Measurements from ENCODE around the gene MYBPC3. TPM values are rescaled to one million over a fixed set of nuclear protein-coding genes. Genes with fewer than 3 reads are reported as not detected.

MYBPC3 gene
- total and polyA plus RNA-seq, 10 of the 15 experiments (the other 5 are each of a cell fraction or from before 2014, with no cell fraction given) = 0.03 to 0.08 (median 0.03) TPM; not detected in 7

DNA sequence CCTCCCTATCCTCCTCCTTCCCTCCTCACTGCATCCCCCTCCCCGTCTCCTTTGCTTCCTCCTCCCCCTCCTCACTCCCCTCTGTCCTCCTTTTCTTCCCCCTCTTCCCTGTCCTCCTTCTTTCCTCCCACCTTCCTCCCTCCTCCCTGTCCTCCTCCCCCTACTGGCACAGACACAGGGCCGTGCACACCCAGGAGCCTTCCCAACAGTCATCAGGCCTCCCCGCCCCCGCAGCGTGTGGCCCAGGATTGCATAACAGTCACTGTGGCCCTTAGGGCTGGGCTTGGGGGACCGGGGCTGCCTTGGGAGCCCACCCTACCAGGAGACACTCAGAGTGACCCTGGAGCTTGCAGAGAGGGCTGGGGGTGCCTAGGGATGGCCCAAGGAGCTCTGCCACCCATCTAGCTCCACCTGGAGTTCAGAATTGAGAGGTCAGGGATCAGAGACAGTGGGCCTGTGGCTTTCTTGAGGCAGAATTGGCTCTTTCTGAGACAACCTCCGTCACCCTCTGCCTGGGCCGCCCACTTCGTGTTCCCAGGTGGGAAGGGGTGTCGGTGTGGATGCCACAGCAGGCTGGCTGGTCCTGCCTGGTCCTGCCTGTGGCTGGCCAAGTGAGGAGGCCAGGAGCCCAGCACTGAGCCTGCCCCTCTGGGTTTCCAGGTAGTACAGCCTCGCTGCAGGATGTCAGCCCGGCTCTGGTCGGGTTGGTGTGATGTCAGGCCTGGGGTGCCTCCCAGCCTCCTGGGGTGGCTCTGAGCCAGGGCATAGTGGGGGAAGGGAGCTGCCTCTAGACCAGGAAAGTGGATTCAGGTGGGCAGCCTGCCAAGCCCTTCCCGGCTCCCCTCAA lies 24.2 kb upstream of the MYBPC3 start:
- H4K20me1 ChIP-seq (ENCODE audit: control insufficient read depth, insufficient read depth) = no peaks in the 10 kb centered on the region
- H3K4me2 ChIP-seq (ENCODE audit: control insufficient read depth, insufficient read depth) = peak overlapping the region; percentile 89
- peak overlapping the region; percentile 85 for H3K9ac ChIP-seq (ENCODE audit: control insufficient read depth, insufficient read depth, low read length)
- intact Hi-C loops (cut with micrococcal nuclease; ENCODE audit: unreplicated experiment) (loop anchor here (5.0 to 10.0 kb wide), 3 partner anchors 76 to 478 kb away; partner anchors contain the start of gene FNBP4), in situ Hi-C loops (cut with MboI) (no loop called here)
- DNase-seq (ENCODE audit: low read depth, low spot score) (no peak), ATAC-seq (peak; percentile 64), FAIRE-seq (no peak)
- ChIA-PET RAD21 (ENCODE audit: unreplicated experiment) (interaction anchor here (1.0 to 3.4 kb wide), 5 partner anchors 23 to 678 kb away, joined by 3 to 31 read pairs (median 6); partner anchors contain the start of gene SLC39A13), SMC1A (ENCODE audit: uncharacterized antibody, unreplicated experiment) (interaction anchor here (0.6 to 3.7 kb wide), 7 partner anchors 15 to 161 kb away, joined by 3 to 36 read pairs (median 5); partner anchors contain the start of genes DDB2 and SLC39A13), POLR2A (interaction anchor here (0.6 to 5.0 kb wide), 7 partner anchors 10 to 752 kb away, joined by 3 to 94 read pairs (median 4); partner anchors contain the start of gene SLC39A13), CTCF (interaction anchor here (0.6 to 4.1 kb wide), 9 partner anchors 15 to 819 kb away, joined by 3 to 20 read pairs (median 5); no protein-coding TSS in a partner anchor)
- 3% methylated on average over 13 of the region's 14 CpGs for WGBS (ENCODE audit: insufficient coverage, insufficient replicate concordance, low lambda C conversion rate, missing lambda C conversion rate)
- H3K36me3 ChIP-seq (ENCODE audit: control insufficient read depth in 2 of 2, insufficient read depth in 2 of 2, low read length in 1 of 2) = peaks cover 2 to 4% of the 10 kb centered on the region in 2 experiments; a peak in 3 of 4 replicates
- peaks cover 41% of the 10 kb centered on the region for H3K79me2 ChIP-seq (ENCODE audit: control insufficient read depth, insufficient read depth, low read length)
- H3K27ac ChIP-seq (ENCODE audit: control insufficient read depth, insufficient read depth) = peak overlapping the region; percentile 93
- peaks cover 21% of the 10 kb centered on the region for H3K4me1 ChIP-seq (ENCODE audit: control insufficient read depth, insufficient read depth, low read length)
- no peaks in the 10 kb centered on the region for H3K9me3 ChIP-seq (replicated peaks; ENCODE audit: control insufficient read depth, insufficient read depth, low read length)
- H3K4me3 ChIP-seq = peak overlapping the region; percentile 80
- no TSS peak for BruUV-seq (replicated peaks)
- peak overlapping the region; percentile 45 for H2AFZ ChIP-seq (ENCODE audit: control insufficient read depth, low read depth, low read length)
- no peaks in the 10 kb centered on the region for H3K27me3 ChIP-seq (replicated peaks in 1 of 2; ENCODE audit: control insufficient read depth in 2 of 2, insufficient read depth in 2 of 2, low read length in 1 of 2)
- TF ChIP-seq TCF3 (IDR thresholded peaks at IDR 0.05; ENCODE audit: borderline replicate concordance, insufficient read depth, low read depth, low read length) = no peak
- TF ChIP-seq, protein P1, sequence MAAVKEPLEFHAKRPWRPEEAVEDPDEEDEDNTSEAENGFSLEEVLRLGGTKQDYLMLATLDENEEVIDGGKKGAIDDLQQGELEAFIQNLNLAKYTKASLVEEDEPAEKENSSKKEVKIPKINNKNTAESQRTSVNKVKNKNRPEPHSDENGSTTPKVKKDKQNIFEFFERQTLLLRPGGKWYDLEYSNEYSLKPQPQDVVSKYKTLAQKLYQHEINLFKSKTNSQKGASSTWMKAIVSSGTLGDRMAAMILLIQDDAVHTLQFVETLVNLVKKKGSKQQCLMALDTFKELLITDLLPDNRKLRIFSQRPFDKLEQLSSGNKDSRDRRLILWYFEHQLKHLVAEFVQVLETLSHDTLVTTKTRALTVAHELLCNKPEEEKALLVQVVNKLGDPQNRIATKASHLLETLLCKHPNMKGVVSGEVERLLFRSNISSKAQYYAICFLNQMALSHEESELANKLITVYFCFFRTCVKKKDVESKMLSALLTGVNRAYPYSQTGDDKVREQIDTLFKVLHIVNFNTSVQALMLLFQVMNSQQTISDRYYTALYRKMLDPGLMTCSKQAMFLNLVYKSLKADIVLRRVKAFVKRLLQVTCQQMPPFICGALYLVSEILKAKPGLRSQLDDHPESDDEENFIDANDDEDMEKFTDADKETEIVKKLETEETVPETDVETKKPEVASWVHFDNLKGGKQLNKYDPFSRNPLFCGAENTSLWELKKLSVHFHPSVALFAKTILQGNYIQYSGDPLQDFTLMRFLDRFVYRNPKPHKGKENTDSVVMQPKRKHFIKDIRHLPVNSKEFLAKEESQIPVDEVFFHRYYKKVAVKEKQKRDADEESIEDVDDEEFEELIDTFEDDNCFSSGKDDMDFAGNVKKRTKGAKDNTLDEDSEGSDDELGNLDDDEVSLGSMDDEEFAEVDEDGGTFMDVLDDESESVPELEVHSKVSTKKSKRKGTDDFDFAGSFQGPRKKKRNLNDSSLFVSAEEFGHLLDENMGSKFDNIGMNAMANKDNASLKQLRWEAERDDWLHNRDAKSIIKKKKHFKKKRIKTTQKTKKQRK (IDR thresholded peaks at IDR 0.05; ENCODE audit: low read depth, low read length) = no peak
- TF ChIP-seq IKZF2 (IDR thresholded peaks at IDR 0.05) = peak; percentile 27 to 37; a peak in 2 of 4 replicates
- TF ChIP-seq, protein P2, sequence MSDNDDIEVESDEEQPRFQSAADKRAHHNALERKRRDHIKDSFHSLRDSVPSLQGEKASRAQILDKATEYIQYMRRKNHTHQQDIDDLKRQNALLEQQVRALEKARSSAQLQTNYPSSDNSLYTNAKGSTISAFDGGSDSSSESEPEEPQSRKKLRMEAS (IDR thresholded peaks at IDR 0.05; ENCODE audit: low read depth, low read length) = peak; percentile 22; the same call in 1 of the 2 replicates
- TF ChIP-seq POLR2AphosphoS2 (IDR thresholded peaks at IDR 0.05; ENCODE audit: low read depth, low read length) = no peak
- no peak for TF ChIP-seq ETV6 (conservative IDR thresholded peaks at IDR 0.05 in 1 of 2, IDR thresholded peaks at IDR 0.05 in 1 of 2; ENCODE audit: borderline replicate concordance in 1 of 2, low read depth in 1 of 2)
- no peak for TF ChIP-seq RAD21 (IDR thresholded peaks at IDR 0.05; ENCODE audit: insufficient read depth, low read depth, low read length)
- TF ChIP-seq HCFC1 (IDR thresholded peaks at IDR 0.05; ENCODE audit: low read length) = no peak
- TF ChIP-seq BHLHE40 (IDR thresholded peaks at IDR 0.05; ENCODE audit: borderline replicate concordance in 1 of 2, low read depth in 2 of 2, low read length in 1 of 2) = peak in 1 of 2 experiments; percentile 7; a peak in 1 of 4 replicates
- 0 out of 2 replicates have a peak, but pooled peaks have one; percentile 9 for TF ChIP-seq NBN (IDR thresholded peaks at IDR 0.05)
- TF ChIP-seq, protein P3, sequence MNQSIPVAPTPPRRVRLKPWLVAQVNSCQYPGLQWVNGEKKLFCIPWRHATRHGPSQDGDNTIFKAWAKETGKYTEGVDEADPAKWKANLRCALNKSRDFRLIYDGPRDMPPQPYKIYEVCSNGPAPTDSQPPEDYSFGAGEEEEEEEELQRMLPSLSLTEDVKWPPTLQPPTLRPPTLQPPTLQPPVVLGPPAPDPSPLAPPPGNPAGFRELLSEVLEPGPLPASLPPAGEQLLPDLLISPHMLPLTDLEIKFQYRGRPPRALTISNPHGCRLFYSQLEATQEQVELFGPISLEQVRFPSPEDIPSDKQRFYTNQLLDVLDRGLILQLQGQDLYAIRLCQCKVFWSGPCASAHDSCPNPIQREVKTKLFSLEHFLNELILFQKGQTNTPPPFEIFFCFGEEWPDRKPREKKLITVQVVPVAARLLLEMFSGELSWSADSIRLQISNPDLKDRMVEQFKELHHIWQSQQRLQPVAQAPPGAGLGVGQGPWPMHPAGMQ (IDR thresholded peaks at IDR 0.05; ENCODE audit: borderline replicate concordance) = no peak
- no peak for TF ChIP-seq CHD4 (IDR thresholded peaks at IDR 0.05)
- no peak for TF ChIP-seq CHD2 (IDR thresholded peaks at IDR 0.05; ENCODE audit: borderline replicate concordance, low read depth, low read length)
- TF ChIP-seq ZNF207 (IDR thresholded peaks at IDR 0.05; ENCODE audit: borderline replicate concordance) = no peak

Data from GM12878 (cell line).